T-helper 17 cell (primary cell): Measurements from ENCODE around the gene RTL1. TPM values are rescaled to one million over a fixed set of nuclear protein-coding genes. Genes with fewer than 3 reads are reported as not detected.
A peak's percentile ranks its signal among the peaks of the same experiment; 100 is the strongest.

Source experiments
- ATAC-seq: fragments of 150-1000 bp; cut with Tn5 transposase; 2 replicates; pipeline ENCODE4 v1.10.0; 2021; ENCODE audit warnings: mild to moderate bottlenecking, moderate library complexity
- DNase-seq, 3 donors: peaks; one replicate each; pipeline versions ENCODE4 v3.0.0 to v3.0.0-alpha.2; 2020 to 2021
- H3K9me3 ChIP-seq: one replicate; pipeline ENCODE4 v1.7.0; 2013; ENCODE audit warnings: low read length, mild to moderate bottlenecking; ENCODE audit not compliant: control insufficient read depth, poor library complexity, severe bottlenecking
- H3K27ac Mint-ChIP-seq: one replicate; pipeline ENCODE4 v1.8.0; 2022; ENCODE audit warnings: mild to moderate bottlenecking, moderate library complexity, mixed read lengths
- H3K27me3 Mint-ChIP-seq: one replicate; pipeline ENCODE4 v1.8.0; 2022; ENCODE audit warnings: mixed read lengths
- H3K36me3 Mint-ChIP-seq: one replicate; pipeline ENCODE4 v1.8.0; 2022; ENCODE audit warnings: low read depth, mixed read lengths
- H3K4me1 Mint-ChIP-seq: one replicate; pipeline ENCODE4 v1.8.0; 2022; ENCODE audit warnings: mild to moderate bottlenecking, mixed read lengths
- H3K4me3 Mint-ChIP-seq: one replicate; pipeline ENCODE4 v1.8.0; 2022; ENCODE audit warnings: mild to moderate bottlenecking, moderate library complexity, mixed read lengths
- total RNA-seq, 4 donors: library from RNA in 2 of 4; stranded (reverse) in 2 of 4; gene quantifications; one replicate each; pipeline ENCODE4 v1.2.3 and lab custom pipeline; 2022 to 2026

Gene RTL1
- total RNA-seq, 2 donors from 2014 or later: not detected

DNA sequence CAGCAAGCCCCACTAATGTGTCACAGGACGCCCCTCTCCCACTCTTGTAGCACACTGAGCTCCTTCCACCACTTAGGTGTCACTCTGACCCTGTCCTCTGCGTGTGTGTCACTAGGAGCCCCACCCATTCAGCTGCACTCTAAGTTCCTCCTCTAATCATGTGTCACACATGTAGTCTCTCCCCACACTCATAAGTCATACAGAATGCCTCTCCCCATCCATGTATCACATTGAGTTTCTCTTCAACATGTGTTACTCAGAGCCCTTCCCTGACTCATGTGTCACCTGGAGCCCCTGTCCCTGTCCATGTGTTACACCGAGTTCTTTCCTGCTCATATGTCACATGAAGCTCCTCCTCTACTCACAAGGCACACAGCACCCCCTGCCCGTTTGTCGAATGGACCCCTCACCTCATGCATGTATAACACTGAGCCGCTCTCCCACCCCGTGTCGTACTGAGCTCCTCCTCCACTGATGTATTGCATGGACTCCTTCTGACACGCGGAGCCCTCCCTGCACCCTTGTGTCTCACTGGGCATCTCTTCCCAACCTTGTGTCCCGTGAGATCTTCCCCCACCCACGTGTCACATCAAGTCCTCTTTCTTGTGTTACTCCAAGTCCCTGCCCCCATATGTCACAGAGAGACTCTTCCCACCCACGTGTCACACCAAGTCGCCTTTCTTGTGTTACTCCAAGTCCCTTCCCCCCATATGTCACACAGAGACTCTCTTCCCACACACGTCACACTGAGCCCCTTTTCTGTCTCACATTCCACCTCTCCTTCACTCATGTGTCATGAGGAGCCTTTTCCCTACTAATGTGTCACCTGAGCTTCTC lies 31.0 kb downstream of the RTL1 start:
- Mint-ChIP-seq H3K27ac (no peak overlapping the region), H3K36me3 (no peaks in the 10 kb centered on the region), H3K27me3 (peaks cover 10% of the 10 kb centered on the region), H3K4me3 (no peak overlapping the region), H3K4me1 (peaks cover 2% of the 10 kb centered on the region)
- no peaks in the 10 kb centered on the region for H3K9me3 ChIP-seq
- no peak for DNase-seq
- ATAC-seq: no peak

DNA sequence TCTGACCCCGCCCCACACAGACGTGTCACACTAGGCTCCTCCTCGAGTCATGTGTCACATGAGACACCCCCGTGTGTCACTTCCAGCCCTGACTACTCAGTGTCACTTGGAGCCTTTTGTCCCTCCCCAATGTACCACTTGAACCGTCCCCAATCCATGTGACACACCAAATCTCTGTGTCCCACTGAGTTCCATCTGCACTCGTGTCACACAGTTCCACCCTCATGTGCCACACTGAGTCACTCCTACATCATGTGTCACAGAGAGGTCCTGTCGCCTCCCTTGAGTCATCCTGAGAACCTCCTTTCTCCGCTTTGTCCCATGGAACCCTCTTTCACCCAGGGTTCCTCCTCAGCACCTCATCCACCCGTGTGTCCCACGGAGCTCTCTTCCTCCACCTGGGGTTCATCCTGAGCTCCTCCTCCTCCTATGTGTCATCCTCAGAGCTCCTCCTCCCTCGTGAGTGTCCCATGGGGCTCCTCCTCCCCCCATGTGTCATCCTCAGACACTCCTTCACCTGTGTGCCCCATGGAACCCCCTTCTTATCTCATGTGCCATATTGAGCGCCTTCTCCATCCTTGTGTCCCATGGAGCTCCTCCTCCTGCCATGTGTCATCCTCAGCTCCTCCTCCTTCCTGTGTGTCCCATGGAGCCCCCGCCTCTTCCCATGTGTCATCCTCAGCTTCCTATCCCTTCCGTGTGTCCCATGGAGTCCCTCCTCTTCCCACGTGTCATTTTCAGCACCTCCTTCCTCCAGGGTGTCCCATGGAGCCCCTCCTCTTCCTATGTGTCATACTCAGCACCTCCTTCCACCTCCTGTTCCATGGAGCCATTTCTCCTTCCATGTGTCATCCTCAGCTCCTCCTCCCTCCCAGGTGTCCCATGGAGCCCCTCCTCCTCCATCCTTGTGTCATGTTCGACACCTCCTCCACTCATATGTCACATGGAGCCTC lies 32.0 kb downstream of the RTL1 start:
- DNase-seq: no peak
- peaks cover 4% of the 10 kb centered on the region for H3K27me3 Mint-ChIP-seq
- ATAC-seq: no peak
- no peaks in the 10 kb centered on the region for H3K36me3 Mint-ChIP-seq
- H3K27ac Mint-ChIP-seq: no peak overlapping the region
- H3K9me3 ChIP-seq: no peaks in the 10 kb centered on the region
- H3K4me3 Mint-ChIP-seq: no peak overlapping the region
- peaks cover 2% of the 10 kb centered on the region for H3K4me1 Mint-ChIP-seq

DNA sequence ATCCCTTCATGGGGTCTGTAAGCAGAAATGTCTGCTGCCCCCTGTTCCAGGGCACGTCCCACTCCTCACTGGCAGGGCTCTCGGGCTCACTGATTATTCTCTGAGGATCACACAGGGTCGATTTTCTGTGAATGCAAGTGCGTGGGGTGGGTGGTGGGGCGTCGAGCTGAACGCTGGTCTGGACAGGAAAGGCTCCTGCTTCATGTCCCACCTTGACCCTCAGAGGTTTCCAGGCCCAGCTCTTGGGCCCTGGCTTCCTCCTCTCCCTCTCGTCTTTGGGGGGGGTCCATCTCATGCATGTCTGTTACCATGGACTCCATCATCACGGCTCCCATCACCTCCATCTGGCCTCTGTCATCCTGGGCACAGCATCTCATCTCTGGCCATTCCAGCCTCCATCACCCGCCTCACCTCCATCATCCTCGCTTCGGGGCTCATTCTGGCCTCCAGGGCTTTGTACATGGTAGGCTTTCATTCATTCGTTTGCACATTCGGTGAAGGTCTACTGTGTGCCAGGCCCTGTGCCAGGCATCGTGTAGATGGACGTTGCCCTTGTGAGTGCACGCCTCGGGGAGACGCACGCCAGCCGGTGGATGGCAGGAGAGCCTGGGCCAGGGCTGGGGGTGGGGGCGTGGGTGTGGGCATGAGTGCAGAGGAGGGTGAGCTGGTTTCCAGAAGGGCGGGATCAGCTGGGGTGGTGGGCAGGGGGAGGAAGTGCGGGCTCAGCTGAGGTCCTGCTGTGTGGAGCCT lies 34.7 kb downstream of the RTL1 start:
- Mint-ChIP-seq H3K4me1 (peaks cover 2% of the 10 kb centered on the region), H3K27me3 (peaks cover 3% of the 10 kb centered on the region), H3K27ac (no peak overlapping the region), H3K36me3 (no peaks in the 10 kb centered on the region), H3K4me3 (no peak overlapping the region)
- ATAC-seq (no peak), DNase-seq (no peak)
- no peaks in the 10 kb centered on the region for H3K9me3 ChIP-seq

DNA sequence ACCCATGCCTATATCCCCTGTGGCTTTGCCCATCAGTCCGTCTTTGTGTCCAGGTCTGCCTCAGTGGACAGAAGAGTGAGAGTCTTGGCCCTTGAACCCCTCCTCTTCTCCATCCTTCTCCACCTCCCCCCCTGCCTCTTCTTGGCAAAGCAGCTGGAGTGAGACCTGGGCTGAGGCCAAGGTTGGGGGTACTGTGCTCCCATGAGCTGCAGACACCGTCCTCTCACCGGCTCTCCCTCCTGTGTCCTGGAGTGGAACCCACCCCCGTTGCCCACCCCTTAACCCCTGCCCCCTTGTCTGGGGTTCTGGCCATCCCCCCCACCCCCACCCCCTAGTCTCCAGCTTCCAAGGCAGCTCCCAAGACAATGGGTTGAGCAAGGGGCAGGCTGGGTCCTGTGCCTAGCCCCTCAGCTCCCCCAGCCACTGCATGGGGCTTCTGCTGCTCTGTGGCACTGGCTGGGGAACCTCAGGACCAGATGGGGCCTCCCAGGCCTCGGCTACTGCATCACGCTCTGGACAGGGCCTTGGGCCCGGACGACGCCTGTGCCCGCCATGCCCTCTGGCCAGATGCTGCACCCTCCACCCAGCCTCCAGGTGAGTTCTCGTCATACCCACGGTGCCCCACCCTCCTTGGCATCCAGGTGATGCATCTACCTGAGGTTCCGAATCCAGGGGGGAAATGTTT lies 35.7 kb downstream of the RTL1 start:
- ATAC-seq (no peak), DNase-seq (no peak)
- peaks cover 5% of the 10 kb centered on the region for H3K27me3 Mint-ChIP-seq
- no peaks in the 10 kb centered on the region for H3K9me3 ChIP-seq
- no peak overlapping the region for H3K4me3 Mint-ChIP-seq
- no peaks in the 10 kb centered on the region for H3K36me3 Mint-ChIP-seq
- H3K4me1 Mint-ChIP-seq: peaks cover under 1% of the 10 kb centered on the region
- no peak overlapping the region for H3K27ac Mint-ChIP-seq

DNA sequence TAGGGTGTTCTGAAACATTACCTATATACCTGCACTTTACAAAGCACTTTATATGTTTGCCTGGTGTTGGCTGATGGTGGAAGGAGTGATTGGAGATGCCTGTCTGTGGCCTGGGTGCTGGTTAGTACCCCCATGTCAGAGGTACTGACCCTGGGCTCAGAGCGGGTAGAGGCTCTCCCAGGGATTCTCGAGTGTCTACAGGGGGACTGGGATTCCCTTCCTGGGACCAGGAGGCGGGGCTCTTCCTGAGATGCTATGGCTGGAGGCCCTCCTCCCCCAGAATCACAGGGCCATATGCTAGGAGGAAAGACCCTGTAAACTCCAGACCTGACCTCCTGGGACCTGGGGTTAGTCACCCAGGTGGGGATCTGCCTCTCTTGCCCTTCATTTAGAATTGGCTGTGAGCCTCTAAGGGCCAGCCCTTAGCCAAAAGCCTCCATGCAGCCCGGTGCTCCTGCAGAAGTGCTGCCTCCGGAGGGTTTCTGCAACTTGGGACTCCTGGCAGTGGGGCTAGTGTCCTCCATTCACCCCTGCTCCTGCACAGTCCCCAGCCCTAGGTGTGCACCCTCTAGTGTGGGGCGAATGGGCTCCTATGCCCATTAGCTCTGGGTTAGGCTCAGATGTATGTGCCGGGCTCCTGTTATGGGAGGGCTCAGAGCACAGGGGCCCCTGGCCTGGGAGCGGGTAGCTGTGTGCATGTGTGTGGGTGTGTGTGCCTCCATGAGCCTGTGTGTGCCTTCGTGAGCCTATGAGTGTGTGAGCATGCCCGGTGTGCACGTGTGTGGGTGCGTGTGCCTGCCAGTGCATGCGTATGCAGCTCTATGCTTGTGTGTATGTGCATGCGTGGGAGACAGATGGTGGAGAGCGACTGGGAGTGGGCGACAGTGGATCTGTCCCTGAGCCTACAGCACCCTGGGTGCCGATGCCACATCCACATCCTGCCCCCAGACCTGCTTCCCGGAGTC lies 36.6 kb downstream of the RTL1 start:
- H3K4me3 Mint-ChIP-seq: no peak overlapping the region
- peaks cover 5% of the 10 kb centered on the region for H3K27me3 Mint-ChIP-seq
- H3K27ac Mint-ChIP-seq: no peak overlapping the region
- DNase-seq: peak in 1 of 3 donors; percentile 0
- H3K36me3 Mint-ChIP-seq: peaks cover 2% of the 10 kb centered on the region
- no peaks in the 10 kb centered on the region for H3K9me3 ChIP-seq
- ATAC-seq: no peak
- no peaks in the 10 kb centered on the region for H3K4me1 Mint-ChIP-seq

DNA sequence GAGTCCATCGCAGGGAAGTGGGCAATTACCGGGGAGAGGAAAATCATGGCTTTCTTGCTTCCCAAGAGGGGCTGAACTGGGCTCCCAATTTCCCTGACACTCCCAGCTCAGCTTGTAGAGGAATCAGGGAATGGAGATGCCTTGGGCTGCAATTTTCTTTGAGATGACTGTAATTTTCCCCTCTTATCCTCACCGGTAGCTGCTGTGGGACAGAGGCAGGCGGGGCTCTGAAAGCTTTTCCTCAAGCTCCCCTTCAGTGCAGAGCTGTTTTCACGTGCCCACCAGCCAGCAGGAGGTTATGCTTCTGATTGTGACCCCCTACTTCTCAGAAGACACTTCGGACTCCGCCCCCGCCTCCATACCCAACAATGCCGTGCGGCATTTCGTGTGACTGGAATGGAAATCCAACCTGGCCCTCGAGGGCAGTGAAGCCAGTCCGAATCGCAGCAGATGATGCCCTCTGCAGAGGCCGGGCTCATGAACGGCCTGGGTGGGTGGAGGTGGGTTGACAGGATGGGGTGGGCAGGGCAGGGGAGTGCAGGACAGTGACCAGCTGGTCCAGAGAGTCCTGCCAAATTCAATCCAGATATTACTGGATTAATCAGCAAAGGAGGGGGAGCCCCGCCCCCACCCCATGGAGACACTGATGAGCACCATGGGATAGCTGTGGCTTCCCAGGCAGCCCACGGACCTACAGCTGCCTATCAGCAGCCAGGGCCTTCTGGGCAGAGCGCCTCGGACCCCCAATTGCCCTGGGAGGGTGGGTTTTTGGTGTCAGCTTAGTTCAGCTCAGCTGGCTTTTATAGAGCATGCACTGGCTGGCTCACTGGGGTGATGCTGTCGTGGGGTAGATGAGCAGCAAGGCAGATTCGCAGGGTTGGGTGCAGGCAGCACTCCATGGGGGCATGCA lies 37.6 kb downstream of the RTL1 start:
- H3K4me1 Mint-ChIP-seq: no peaks in the 10 kb centered on the region
- no peak for DNase-seq
- peaks cover 5% of the 10 kb centered on the region for H3K27me3 Mint-ChIP-seq
- H3K4me3 Mint-ChIP-seq: no peak overlapping the region
- no peak for ATAC-seq
- H3K36me3 Mint-ChIP-seq: peaks cover 2% of the 10 kb centered on the region
- H3K27ac Mint-ChIP-seq: no peak overlapping the region
- no peaks in the 10 kb centered on the region for H3K9me3 ChIP-seq

DNA sequence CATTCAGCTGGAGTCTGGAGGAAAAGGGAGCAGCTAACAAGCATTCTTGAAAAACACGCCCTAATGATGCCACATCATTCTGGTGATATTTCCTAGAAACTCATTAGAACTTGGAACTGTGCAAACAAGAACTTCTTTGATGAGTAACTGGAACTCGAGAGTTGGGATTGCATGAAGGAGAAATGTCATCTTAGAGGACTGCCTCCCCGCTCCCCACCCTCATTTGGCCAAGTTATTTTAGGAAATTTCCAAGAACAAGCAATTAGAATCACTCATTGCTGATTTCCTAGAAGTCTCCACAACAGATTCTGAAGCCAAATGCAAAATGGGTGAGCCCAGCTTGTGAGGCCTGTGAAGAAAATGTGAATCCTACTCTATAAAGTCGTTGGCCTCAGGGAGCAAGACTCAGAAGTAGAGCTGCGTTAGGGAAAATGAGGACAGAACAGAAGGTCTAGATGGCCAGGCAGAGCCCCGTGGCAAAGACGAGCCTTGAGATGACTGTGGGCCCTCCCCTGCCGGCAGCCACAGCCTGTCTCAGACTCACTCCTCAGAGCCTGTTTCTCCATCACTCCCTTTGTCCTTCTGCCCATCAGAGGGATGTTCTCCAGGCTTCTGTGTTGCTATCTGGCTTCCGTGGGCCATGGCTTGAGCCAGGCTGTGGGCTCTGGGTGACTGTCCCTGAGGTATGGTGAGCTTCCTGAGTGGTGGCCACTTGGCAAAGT lies 38.4 kb downstream of the RTL1 start:
- peaks cover 11% of the 10 kb centered on the region for H3K27me3 Mint-ChIP-seq
- H3K4me3 Mint-ChIP-seq: no peak overlapping the region
- no peaks in the 10 kb centered on the region for H3K9me3 ChIP-seq
- ATAC-seq: no peak
- peaks cover 2% of the 10 kb centered on the region for H3K36me3 Mint-ChIP-seq
- H3K27ac Mint-ChIP-seq: no peak overlapping the region
- H3K4me1 Mint-ChIP-seq: no peaks in the 10 kb centered on the region
- peak in 1 of 3 donors; percentile 2 for DNase-seq

DNA sequence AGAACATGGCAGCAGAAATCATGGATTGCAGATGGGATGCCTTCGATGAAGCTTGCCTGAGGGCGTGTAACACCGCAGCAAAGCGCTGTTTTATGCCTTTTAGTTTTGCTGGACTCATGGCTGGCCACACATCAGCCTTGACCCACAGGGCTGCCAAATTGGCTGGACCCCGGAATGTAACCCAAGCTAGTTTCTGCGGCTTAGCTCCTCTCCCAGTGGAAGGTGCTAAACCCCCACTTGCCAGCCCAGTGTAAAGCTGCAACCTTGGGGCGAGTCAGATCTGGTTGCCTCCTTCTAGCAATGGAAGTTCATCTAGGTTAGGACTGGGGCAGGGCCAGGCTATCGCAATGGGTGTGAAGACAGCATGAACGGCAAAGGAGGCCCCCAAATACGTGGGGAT lies 39.3 kb downstream of the RTL1 start:
- Mint-ChIP-seq H3K36me3 (peaks cover 2% of the 10 kb centered on the region), H3K27me3 (peaks cover 16% of the 10 kb centered on the region), H3K4me1 (no peaks in the 10 kb centered on the region), H3K4me3 (no peak overlapping the region), H3K27ac (no peak overlapping the region)
- no peaks in the 10 kb centered on the region for H3K9me3 ChIP-seq
- no peak for DNase-seq
- ATAC-seq: no peak

DNA sequence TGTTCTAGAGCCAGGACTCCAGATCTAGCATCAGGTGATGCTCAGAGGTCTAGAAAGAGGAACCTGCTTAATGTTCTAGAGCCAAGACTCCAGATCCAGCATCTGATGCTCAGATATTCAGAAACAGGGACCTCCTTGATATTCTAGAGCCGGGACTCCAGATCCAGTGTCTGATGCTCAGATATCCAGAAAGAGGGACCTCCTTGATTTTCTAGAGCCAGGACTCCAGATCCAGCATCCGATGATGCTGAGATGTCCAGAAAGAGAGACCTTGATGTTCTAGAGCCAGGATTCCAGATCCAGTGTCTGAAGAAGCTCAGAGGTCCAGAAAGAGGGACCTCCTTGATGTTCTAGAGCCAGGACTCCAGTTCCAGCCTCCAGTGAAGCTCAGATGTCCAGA lies 40.7 kb downstream of the RTL1 start:
- Mint-ChIP-seq H3K27me3 (peaks cover 21% of the 10 kb centered on the region), H3K4me1 (no peaks in the 10 kb centered on the region), H3K4me3 (no peak overlapping the region), H3K36me3 (peaks cover 2% of the 10 kb centered on the region), H3K27ac (no peak overlapping the region)
- DNase-seq: no peak
- ATAC-seq: no peak
- no peaks in the 10 kb centered on the region for H3K9me3 ChIP-seq

DNA sequence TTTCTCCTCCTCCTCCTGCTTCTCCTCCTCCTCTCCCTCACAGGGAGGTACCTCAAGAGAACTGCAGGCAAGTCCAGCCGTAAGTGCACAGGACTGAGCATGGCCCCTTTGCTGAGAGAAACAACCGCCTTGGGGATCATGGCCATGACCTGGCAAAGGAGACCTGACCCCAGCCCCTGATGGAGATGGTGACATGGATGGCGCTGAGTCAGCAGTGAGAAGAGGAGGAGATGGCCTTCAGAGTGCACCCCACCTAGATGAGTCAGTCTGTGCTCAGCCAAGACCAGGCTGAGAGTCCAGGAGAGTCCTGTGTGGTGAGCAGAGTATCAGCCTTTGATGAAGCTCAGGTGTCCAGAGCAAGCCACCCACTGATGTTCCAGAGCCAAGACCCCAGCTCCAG lies 41.2 kb downstream of the RTL1 start:
- H3K4me1 Mint-ChIP-seq: no peaks in the 10 kb centered on the region
- no peak overlapping the region for H3K4me3 Mint-ChIP-seq
- no peak overlapping the region for H3K27ac Mint-ChIP-seq
- H3K9me3 ChIP-seq: no peaks in the 10 kb centered on the region
- peaks cover 21% of the 10 kb centered on the region for H3K27me3 Mint-ChIP-seq
- no peak for ATAC-seq
- no peak for DNase-seq
- peaks cover 2% of the 10 kb centered on the region for H3K36me3 Mint-ChIP-seq

DNA sequence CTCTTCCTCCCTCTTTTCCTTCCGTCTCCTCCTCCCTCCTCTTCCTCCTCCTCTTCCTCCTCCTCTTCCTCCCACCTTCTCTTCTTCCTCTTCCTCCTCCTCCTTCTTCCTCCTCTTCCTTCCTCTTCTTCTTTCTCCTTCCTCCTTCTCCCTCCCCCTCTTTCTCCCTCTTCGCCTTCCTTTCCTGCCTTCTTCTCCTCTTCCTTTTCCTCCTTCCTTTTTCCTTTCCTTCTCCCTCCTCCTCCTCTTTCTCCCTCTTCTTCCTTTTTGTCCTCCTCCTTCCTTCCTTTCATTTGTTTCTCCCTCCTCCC lies 41.6 kb downstream of the RTL1 start:
- no peak for ATAC-seq
- H3K27ac Mint-ChIP-seq: no peak overlapping the region
- DNase-seq: no peak
- no peak overlapping the region for H3K4me3 Mint-ChIP-seq
- H3K4me1 Mint-ChIP-seq: no peaks in the 10 kb centered on the region
- H3K36me3 Mint-ChIP-seq: peaks cover 2% of the 10 kb centered on the region
- H3K27me3 Mint-ChIP-seq: peaks cover 21% of the 10 kb centered on the region
- no peaks in the 10 kb centered on the region for H3K9me3 ChIP-seq
